ENCODE measurements around the gene CCND2. TPM values are rescaled to one million over a fixed set of nuclear protein-coding genes. Genes with fewer than 3 reads are reported as not detected.

CCND2 gene
- polyA plus RNA-seq, 1 donor, result 71.3 TPM

Other genes with a start within 250 kb of the CCND2 start
- 15.2 TPM for gene TIGAR, start 47.5 kb downstream of the CCND2 start, polyA plus RNA-seq (ENCODE audit: insufficient read length)
- gene FGF23, start 106.0 kb downstream of the CCND2 start, polyA plus RNA-seq (ENCODE audit: insufficient read length), result 0.05 TPM
- not detected for gene FGF6, start 172.1 kb downstream of the CCND2 start, polyA plus RNA-seq (ENCODE audit: insufficient read length)

All from left kidney (tissue), 1 donor.